IMR-90 (cell line): ENCODE results near the gene SLC27A3.

Source experiments
- CTCF ChIP-seq: conservative IDR thresholded peaks from 2 replicates; pipeline ENCODE4 v1.5.1; 2012; ENCODE audit warnings: mild to moderate bottlenecking, low read depth, low read length, improper control_type of control experiment
- ELK1 ChIP-seq: fragments of 150-350 bp; IDR thresholded peaks from 2 replicates; pipeline ENCODE4 v1.6.1; 2016; ENCODE audit warnings: low read depth, mild to moderate bottlenecking, low read length, moderate library complexity, borderline replicate concordance
- MAFK ChIP-seq: IDR thresholded peaks from 2 replicates; pipeline ENCODE4 v1.6.1; 2012; ENCODE audit warnings: low read depth, low read length, improper control_type of control experiment
- POLR2A ChIP-seq: IDR thresholded peaks from 2 replicates; pipeline ENCODE4 v1.6.1; 2012; ENCODE audit warnings: mild to moderate bottlenecking, low read depth, low read length

GRCh38 chr1:153760440-153760839 lies 14.8 kb upstream of the SLC27A3 start:
- TF ChIP-seq MAFK (no peak), CTCF (no peak), POLR2A (no peak), ELK1 (no peak)
